NK-92 treated with Interleukin-12 subunit alpha and Interleukin-12 subunit beta, amount 100 ng/mL, for 24 hours (cell line): ENCODE data around the gene RLN3.
"Not testable (repeated sequence)": the region's sequence is repeated elsewhere in the genome, so short reads cannot be mapped to it uniquely, and the experiment has no call there.

Experiments
- DNase-seq: peaks from one replicate; lab custom pipeline; 2025; lab: John Stamatoyannopoulos, UW

Gene RLN3

GRCh38 chr19:13995017-13995728 is 32.8 kb upstream of the RLN3 start:
- DNase-seq = no peak

- no peak for DNase-seq
These were observed 31.8 kb upstream of the RLN3 start for GRCh38 chr19:13995878-13996765.

- no peak for DNase-seq
These were observed 30.9 kb upstream of the RLN3 start for GRCh38 chr19:13996928-13997630.

GRCh38 chr19:13997631-13997962 is 30.4 kb upstream of the RLN3 start:
- DNase-seq = no peak

- no peak for DNase-seq
These were observed 29.5 kb upstream of the RLN3 start for GRCh38 chr19:13998426-13998825.

- DNase-seq = no peak
These were observed 28.9 kb upstream of the RLN3 start for GRCh38 chr19:13999085-13999484.

- no peak for DNase-seq
These were observed 27.1 kb upstream of the RLN3 start for GRCh38 chr19:14000691-14001375.

- DNase-seq = peak; percentile 20
These were observed 25.2 kb upstream of the RLN3 start for GRCh38 chr19:14002571-14003250.

GRCh38 chr19:14003251-14004055 is 24.5 kb upstream of the RLN3 start:
- no peak for DNase-seq

- DNase-seq = no peak
These were observed 23.2 kb upstream of the RLN3 start for GRCh38 chr19:14004619-14005348.

- peak; percentile 92 for DNase-seq
These were observed 22.4 kb upstream of the RLN3 start for GRCh38 chr19:14005349-14006084.

GRCh38 chr19:14006085-14006765 is 21.7 kb upstream of the RLN3 start, which contains the start of gene RFX1:
TSS of gene RFX1 (minus strand) at chr19:14006320. CDS start at chr19:13993843, 12,477 bp downstream.
- peak; percentile 100 for DNase-seq

GRCh38 chr19:14006766-14007562 is 21.0 kb upstream of the RLN3 start:
- DNase-seq = peak; percentile 94

GRCh38 chr19:14012378-14012915 is 15.5 kb upstream of the RLN3 start:
- no peak for DNase-seq

- no peak for DNase-seq
These were observed 12.4 kb upstream of the RLN3 start for GRCh38 chr19:14015524-14016035.

- DNase-seq = no peak
These were observed 8.8 kb upstream of the RLN3 start for GRCh38 chr19:14019100-14019499.

GRCh38 chr19:14019739-14020138 is 8.2 kb upstream of the RLN3 start:
- DNase-seq = not testable (repeated sequence)
